Left lobe of liver (tissue), 2 donors: Measurements from ENCODE around the gene COL23A1. TPM values are rescaled to one million over a fixed set of nuclear protein-coding genes. Genes with fewer than 3 reads are reported as not detected.

Experiments used
- ATAC-seq: fragments of 200-7000 bp; cut with Tn5 transposase; one replicate; pipeline ENCODE4 v1.9.1; 2020; ENCODE audit warnings: mild to moderate bottlenecking, moderate library complexity
- DNase-seq: peaks from one replicate; pipeline ENCODE4 v3.0.0-alpha.2; 2020; ENCODE audit warnings: low spot score
- total RNA-seq: library from RNA; stranded (reverse); gene quantifications from one replicate; pipeline ENCODE4 v1.2.1, GENCODE V29; 2021
- donor health status: DM: no; HTN: no; CAD: no; lungs with moderate emphysema.
- donor health status: DM: no; HTN: yes; CAD: no.

The COL23A1 gene
- total RNA-seq, 1 donor from 2014 or later: 1.2 TPM

DNA sequence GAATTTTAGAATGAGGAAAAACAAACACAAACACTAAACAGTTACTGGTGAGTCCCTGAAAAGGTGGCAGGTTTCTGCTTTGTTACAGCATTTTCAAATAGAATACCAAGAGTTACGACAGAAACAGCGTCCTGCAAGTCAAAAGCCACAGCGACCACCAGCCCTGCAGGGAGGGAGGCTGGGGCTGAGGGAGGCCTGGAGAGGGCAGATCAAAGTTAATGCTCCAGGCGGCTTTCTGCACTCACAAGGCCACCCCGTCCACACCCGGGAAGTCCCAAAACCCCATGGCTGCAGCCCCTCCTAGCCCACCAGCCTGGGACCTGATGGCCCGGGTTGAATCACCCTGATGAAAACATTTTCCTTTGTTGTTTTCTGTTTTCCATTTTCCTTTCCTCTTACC is 29.3 kb downstream of the COL23A1 start:
- DNase-seq (no peak), ATAC-seq (no peak)

DNA sequence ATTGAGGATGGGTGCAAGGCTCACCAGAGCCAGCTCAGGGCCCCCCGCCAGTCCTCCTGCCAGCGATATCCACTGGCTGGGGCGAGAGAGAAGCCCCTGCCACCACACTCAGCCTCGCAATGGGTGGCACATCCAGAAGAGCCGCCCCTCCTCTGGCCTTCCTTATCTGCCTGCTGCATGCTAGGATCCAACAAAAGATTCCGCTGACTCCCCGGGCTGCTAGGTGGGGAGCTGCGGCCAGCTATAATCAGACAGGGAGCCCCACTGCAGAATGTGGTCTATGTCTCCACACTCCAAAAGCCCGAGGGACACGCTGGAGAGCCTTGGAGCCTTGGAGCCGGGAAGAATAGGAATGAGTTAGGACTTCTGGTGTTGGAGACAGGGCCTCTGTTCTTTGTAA is 32.8 kb downstream of the COL23A1 start:
- ATAC-seq (no peak), DNase-seq (no peak)

DNA sequence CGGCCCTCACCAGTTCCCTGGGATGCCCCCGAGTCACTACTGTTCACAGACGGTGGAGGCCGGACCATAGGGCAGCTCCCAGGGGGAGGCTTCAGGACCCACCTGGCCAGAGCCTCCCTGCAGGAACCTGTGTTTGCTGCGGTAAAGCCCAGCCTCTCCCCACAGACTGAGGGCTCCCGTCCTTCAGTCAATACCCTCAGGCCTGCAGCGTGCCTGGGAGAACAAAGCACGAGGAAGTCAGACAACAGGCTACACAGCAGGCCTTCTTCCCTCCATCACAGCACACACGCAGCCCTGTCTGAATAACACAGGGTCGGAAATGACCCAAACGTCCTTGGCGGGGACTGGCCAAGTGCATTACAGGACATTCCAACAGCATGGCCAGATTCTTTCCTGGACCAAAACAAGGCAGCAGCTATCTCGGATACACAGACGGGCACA is 34.4 kb downstream of the COL23A1 start:
- DNase-seq (no peak), ATAC-seq (no peak)

DNA sequence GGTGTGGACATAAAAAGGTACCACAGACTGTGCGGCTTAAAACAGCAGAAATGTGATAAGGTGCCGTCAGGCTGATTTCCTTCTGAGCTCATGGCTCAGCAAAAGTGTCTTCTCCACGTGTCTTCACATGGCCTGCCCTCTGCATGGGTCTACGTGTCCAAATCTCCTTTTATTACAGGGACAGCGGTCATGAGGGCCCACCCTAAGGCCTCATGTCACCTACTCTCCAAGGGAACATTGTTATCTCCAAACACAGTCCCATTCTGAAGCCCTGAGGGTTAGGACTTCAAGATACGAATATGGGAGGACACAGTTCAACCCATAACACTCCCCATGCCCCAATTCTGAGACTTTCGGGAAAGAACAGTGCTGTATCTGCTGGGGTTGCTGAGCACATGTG is 35.2 kb downstream of the COL23A1 start:
- DNase-seq (no peak), ATAC-seq (no peak)

DNA sequence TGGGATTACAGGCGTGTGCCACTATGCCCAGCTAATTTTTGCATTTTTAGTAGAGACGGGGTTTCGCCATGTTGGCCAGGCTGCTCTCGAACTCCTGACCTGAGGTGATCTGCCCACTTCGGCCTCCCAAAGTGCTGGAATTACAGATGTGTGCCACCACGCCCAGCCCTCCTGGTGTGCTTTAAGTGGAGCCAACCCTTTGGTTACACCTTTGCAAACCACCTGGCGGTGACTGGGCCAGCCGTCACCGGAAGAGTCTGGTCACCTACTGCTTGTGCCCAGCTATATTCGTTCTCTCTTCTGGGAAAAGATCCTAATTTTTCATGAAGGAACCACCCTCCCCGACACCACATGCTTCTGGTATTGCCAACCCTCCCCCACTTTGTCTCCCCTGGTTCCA is 35.9 kb downstream of the COL23A1 start:
- DNase-seq: no peak

DNA sequence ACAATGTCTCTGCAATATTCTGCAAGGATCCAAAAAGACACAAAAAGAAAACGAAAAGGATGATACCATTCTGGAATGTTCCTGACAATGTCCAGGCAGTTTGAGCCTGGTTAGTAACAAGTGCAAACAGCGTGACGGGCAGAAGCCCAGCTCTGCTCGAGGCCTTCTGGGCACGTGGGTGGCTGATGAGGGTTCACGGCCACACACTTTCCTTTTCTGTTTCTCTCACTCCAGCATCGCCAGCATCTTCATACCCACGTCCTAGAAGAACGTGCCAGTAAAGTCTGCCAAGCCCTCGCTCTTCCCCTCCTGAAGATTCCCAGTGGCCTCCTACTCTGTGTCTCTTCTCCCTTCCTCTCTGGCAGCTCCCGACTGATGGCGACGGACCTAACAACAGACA is 36.7 kb downstream of the COL23A1 start:
- ATAC-seq (no peak), DNase-seq (no peak)

More for the DNA sequence above, 35.9 kb downstream of the COL23A1 start:
- no peak for ATAC-seq

DNA sequence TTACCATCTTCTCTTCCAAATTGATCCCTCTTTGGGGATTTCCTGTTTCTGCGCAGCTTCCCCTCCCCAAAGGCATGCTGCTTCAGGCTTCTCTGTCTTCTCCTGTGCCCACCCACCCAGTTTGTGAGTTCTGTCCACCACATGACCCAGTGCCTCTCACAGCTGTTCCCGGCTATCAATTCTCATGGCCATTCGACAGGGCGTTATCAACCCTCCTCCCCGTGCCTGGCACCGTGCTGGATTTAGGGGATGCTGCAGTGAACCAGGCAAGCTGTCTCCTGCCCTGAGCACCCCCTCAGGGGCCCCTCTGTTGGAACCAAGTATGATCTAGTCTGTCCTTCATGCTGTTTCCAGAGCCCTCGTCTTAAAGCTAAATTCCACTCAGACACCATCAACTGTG is 38.7 kb downstream of the COL23A1 start:
- DNase-seq (no peak), ATAC-seq (no peak)

DNA sequence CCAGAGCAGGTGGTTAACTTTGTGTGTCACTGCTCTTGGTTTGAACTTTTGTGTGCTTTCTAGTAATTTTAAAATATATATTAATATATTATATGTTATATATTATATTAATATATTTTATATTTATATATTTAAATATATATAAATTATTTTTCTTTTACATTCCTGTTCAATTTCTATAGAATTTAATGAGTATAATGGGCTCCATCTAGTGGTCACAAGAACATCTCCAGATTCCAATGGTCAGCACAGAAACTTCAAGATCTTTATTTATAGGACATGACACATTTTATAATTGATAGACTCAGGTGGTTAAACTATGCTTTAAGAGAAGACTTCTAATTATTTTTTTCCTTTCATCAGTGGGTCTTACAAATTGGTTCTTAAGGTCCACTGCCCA is 39.1 kb downstream of the COL23A1 start:
- DNase-seq: no peak
- ATAC-seq: peak; percentile 67

DNA sequence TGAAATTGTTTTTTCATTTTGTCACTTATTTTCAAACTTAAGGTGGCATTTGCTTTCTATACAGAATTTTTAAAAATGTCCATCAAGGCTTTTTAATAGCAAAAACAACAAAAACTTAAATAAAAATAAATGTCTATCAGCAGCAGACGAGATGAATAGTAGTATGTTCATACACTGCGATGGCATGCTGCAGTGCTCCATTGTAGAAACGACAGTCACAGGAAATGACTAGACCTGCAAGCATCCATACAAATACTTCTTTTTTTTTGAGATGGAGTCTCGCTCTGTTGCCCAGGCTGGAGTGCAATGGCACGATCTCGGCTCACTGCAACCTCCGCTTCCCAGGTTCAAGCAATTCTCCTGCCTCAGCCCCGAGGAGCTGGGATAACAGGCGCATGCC is 41.4 kb downstream of the COL23A1 start:
- no peak for ATAC-seq
- no peak for DNase-seq

DNA sequence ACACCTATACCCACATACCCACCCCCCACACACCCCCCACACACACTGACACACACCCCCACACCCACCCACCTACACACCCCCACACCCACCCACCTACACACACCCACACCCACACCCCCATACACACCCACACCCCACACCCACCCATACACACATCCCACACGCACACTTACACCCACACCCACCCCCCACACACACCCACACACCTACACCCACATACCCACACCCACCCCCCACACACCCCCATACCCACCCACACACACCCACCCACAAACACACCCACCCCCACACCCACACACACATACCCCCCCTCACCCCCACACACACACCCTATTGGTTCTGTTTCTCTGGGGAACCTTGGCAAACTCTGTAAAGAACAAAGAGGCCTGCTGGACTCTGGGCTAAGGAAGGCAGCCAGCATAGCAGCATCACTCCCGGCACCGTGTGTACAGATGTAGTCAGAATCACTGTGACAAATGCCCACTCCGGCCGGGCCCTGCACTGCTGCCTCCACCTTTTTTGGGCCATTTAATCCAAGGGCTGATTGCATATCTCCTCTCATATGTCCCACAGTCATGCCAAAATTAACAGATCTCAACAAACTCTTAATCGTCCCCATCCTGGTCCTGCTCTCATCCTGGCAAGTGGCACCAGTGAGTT is 42.3 kb downstream of the COL23A1 start:
- DNase-seq (no peak), ATAC-seq (no peak)

DNA sequence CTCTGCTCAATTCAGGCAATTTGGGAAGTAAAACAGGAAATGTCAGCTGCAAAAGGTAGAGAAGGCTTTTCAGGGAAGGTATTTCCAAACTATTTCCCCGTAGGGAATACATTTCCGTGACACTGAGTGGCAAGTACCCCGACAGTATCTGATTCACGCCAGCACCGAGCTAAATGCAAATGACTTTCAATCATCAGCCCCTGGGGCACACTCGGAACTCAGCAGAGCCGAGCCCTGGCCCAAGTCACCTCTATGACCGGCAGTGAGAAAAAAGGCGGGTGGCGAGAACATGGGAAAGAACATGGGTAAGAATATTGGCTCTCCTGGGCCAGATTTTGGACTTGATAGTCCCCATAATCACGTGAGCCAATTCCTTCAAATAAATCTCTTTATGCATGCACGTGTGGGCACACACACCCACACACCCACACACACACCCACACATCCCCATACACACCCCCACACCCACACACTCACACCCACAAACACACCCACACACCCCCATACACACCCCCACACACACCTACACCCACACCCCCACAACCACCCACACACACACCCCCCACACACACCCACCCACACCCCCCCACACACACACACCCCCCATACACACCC is 43.0 kb downstream of the COL23A1 start:
- no peak for ATAC-seq
- no peak for DNase-seq

DNA sequence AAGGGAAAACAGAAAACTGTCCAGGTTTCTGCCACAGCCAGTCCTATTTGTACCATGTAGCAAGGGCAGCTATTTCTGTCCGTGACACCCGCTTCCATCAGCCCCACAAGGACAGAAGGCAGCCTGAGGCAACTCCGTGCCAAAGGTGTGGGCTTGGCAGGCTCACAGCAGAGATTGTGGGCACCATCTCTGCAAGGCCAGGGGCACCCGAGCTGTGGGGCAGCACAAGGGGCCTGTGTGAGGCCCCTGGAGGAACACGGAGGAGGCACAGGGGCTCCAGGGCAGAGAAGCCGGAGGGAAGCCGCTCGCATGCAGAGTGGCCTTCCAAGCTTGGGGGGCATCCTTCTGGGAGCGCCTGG is 43.5 kb downstream of the COL23A1 start:
- no peak for DNase-seq
- no peak for ATAC-seq

DNA sequence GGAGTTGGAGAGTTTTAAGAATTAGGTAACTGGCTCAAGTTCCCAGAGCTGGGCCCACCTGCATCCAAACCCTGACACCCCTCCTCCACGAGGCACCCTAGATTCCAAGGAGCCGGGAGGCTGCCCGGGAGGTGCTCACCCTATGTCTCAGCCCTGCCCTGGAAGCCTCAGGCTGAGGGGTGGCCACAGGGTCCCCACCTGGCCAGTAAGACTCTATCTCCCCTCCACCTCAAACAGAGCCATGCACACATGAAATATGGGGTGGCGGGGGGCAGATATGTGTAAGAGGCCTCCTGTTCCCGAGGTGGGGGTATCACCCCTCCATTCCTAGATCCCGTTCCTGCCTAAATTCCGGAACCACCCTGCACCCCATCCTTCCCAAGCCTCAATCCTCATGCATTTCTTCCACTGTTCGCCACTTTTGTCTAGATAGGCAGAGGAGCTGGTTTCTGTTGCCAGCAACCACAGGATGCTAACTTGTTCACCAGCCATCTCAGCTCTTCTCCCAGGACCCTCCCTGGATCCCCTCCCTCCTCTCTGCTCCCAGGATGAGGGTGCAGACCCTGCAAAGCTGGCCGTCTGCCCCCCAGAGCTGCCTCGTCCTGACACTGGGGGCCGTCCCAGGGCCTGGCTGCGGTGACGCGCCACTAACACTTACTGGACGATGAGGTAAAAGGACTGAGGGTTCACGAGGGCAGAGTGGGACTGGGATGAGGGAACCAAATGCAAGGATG is 44.1 kb downstream of the COL23A1 start:
- no peak for DNase-seq
- ATAC-seq: no peak

DNA sequence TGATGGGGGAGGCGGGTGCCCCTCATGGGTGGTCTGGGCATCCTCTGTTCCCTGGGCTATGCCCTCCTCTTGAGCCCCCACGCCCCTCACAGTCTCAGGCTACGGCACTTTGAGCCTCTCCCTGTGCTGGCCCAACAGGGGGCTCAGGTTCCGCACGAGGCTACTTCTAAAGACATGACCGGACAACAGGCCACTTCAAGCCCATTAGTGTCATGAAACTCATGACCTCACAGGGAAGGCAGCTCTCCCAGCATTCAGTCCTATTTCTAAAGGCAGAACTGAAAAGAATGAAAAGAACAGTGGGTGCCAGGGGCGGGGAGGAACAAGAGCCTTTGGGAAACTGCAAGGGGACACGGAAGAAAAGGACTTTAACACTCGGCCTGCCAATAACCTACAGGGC is 45.0 kb downstream of the COL23A1 start:
- DNase-seq: no peak
- ATAC-seq: no peak

DNA sequence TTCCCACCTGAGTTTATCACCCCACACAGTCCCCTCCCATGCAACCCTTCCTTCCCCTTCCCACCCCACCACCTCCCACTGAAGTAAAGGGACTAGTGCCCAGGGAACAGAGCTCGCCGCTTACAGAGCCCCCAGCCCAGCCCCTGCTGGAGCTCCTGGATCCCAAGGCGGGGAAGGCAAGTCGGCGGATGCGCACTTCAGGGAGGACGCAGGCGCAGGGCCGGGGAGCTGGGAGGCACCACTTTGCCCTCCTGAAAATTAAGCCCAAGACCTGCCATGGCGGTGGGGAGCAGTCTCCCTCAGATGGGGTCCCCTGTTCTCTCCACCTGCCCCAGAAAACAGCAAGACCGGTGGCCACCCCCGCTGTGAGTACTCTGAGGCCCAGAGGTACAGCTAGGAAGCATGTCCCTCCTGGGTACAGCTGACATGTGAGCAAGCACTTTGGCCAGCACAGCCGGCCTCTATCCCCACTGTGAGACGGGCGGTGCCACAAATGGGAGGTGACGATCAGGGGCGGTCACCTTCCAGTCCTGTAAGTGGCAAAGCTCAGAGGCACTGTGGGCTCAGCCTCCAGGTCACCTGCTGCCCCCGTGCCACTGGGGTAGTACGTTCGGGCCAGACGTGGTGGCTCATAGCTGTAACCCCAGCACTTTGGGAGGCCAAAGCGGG is 45.9 kb downstream of the COL23A1 start:
- no peak for ATAC-seq
- no peak for DNase-seq

DNA sequence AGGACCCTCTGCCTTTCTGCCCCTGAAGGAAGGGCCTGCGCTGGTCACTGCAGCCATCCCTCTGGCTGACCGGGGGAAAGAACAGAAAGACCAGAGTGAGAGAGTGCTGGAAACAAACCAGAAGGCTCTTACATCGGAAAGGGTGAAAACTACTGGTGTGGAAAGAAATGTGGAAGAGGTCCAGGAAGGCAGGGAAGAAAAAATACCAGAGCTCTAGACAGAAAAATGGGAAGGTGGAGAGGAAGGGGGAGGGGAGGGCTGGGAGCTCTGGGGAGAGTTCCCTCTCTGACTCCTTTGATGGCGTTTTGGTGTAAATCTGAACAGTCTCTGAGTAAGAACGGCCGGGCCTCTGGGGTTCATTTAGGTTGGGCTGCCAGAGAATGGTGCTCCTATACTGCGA is 47.7 kb downstream of the COL23A1 start:
- DNase-seq: no peak
- ATAC-seq: no peak

DNA sequence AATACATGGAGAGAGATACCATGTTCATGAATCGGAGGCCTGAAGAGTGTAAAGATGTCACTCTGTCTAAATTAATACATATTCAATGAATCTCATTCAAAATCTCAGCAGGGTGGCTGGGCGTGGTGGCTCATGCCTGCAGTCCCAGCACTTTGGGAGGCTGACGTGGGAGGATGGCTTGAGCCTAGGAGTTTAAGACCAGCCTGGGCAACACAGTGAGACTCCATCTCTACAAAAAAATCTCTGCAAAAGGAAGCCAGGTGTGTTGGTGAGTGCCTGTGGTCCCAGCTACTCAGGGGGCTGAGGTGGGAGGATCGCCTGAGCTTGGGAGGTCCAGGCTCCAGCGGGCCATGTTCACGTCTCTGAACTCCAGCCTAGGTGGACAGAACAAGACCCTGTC is 49.7 kb downstream of the COL23A1 start:
- ATAC-seq (no peak), DNase-seq (no peak)

DNA sequence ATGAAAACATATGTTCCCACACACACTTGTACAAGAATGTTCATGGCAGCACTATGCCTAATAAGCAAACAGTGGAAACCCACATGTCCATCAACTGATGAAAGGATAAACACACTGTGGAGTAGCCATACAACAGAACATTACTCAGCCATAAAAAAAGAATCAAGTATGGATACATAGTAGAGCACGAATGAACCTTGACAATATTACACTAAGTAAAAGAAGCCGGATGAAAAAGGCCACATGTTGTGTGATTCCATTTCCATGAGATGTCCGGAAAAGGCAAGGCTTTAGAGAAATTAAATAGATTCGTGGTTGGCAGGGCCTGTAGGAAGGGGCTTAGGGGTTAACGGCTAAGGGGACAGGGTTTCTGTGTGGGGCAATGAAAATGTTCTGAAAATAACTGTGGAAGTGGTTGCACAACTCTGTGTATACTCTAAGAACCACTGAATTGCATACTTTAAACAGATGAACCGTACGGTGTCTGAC is 51.4 kb downstream of the COL23A1 start:
- ATAC-seq: no peak

DNA sequence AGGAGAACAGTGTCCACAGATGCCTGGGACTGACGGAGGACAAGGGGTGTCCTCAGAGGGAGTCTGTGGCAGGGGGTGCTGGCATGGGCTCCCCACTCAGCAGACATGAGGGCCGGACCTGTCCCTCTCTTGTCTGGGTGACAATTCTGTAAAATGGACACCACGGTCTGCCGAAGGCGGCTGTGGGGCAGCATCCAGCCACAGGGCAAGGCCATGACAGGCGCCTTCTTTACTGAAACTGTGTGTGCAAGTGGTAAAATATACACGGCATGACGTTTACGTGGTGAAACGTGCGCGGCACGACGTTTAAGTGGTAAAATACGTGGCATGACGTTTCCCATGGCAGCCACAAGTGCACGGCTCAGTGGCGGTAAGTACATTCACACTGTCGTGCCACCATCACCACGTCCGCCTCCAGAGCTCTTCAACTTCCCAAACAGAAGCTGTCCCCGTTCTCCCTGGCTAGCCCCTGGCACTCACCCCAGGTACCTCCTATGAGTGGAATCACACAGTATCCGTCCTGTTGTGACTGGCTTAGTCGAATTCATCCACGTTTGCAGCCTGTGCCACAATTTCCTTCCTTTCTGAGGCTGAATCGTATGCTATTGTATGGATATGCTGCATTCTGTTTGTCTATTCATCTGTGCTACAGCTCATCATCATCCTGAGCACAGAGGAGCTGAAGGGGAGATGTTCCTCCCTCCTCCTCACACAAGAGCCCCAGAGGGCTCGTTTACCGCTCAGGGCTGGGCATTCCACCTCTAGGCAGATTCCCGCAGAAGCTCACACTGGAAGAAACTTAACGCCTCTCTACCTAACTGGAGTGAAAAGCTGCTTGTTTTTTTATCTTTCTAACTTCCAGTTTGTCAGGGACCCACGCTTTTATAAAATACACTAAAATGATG is 52.5 kb downstream of the COL23A1 start:
- no peak for DNase-seq
- ATAC-seq: no peak

More for the DNA sequence above, 51.4 kb downstream of the COL23A1 start:
- DNase-seq: no peak
